Peyer's patch (tissue), 4 donors: Measurements from ENCODE around the gene LUC7L3.

Source experiments
- CTCF ChIP-seq, 6 experiments: fragments of 450-650 bp in 4 of 6; fragments of 200-600 bp in 2 of 6; sonication (generic) in 1 of 6; IDR thresholded peaks; one replicate each; pipeline ENCODE4 v1.5.1; 2017 to 2019; ENCODE audit warnings: antibody characterized with exemption in 6 of 6, mild to moderate bottlenecking in 3 of 6, moderate library complexity in 1 of 6
- POLR2A ChIP-seq, 2 donors: fragments of 450-650 bp; IDR thresholded peaks; one replicate each; pipeline ENCODE4 v1.5.1; 2017; ENCODE audit warnings: antibody characterized with exemption in 2 of 2, mild to moderate bottlenecking in 2 of 2, moderate library complexity in 2 of 2

GRCh38 chr17:50703162-50703561, 16.2 kb upstream of the LUC7L3 start:
- TF ChIP-seq POLR2A (IDR thresholded peaks at IDR 0.05) (no peak), CTCF (IDR thresholded peaks at IDR 0.05) (no peak)
